Mammary epithelial cell (primary cell): ENCODE measurements around the gene SCYGR7.

Experiments
- EZH2 ChIP-seq: IDR thresholded peaks from 2 replicates; pipeline ENCODE4 v1.6.1; 2012; ENCODE audit warnings: low read length, inconsistent platforms, borderline replicate concordance
- TF ChIP-seq, protein P1 (sequence below), 2 donors: IDR thresholded peaks in 1 of 2; conservative IDR thresholded peaks in 1 of 2; 2 replicates each; pipeline ENCODE4 v1.5.1; 2011 to 2012; ENCODE audit warnings: inconsistent platforms in 2 of 2, low read length in 2 of 2, mild to moderate bottlenecking in 2 of 2, control low read depth in 1 of 2, low read depth in 1 of 2; ENCODE audit not compliant: insufficient read depth in 1 of 2; ENCODE audit errors: extremely low read depth in 1 of 2

DNA sequence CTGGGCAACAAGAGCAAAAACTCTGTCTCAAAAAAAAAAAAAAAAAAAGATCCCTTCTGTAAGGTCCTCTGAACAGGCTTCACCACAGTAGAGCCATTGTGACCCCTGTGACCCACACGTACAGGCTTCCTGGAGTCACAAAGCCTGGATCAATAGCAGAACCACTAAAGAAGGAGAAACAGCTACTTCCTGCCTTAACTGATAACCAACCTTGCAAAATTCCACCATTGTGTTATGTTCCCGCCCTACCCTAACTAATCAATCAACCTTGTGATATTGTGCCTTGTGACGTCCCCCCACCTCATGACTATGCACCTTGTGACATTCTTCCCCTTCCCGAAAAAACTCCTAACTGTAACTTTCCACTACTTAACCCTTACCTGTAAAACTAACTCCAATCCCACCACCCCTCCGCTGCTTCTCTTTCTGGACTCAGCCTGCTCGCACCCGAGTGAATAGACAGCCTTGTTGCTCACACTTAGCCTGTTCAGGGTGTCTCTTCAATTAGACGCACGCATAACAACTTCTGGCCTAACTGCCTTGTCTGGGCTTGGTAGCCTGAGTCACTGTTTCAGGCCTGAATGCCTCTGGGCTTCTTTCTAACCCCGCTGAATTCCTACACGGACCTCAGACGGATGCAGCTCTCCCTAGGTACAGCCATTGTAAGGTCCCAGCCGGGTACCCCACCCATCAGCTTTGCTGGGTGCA, 31.4 kb downstream of the SCYGR7 start:
- TF ChIP-seq, protein P1, sequence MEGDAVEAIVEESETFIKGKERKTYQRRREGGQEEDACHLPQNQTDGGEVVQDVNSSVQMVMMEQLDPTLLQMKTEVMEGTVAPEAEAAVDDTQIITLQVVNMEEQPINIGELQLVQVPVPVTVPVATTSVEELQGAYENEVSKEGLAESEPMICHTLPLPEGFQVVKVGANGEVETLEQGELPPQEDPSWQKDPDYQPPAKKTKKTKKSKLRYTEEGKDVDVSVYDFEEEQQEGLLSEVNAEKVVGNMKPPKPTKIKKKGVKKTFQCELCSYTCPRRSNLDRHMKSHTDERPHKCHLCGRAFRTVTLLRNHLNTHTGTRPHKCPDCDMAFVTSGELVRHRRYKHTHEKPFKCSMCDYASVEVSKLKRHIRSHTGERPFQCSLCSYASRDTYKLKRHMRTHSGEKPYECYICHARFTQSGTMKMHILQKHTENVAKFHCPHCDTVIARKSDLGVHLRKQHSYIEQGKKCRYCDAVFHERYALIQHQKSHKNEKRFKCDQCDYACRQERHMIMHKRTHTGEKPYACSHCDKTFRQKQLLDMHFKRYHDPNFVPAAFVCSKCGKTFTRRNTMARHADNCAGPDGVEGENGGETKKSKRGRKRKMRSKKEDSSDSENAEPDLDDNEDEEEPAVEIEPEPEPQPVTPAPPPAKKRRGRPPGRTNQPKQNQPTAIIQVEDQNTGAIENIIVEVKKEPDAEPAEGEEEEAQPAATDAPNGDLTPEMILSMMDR (conservative IDR thresholded peaks at IDR 0.05 in 1 of 2, IDR thresholded peaks at IDR 0.05 in 1 of 2; ENCODE audit: extremely low read depth in 1 of 2, insufficient read depth in 1 of 2, low read depth in 1 of 2, low read length in 2 of 2), result no peak
- TF ChIP-seq EZH2, result no peak
